H9 (cell line): Measurements from ENCODE around the gene SMURF1. TPM values are rescaled to one million over a fixed set of nuclear protein-coding genes. Genes with fewer than 3 reads are reported as not detected.

Source experiments
- DNase-seq: peaks from one replicate; pipeline ENCODE4 v3.0.0-alpha.2; 2017
- H2AFZ ChIP-seq: one replicate; pipeline ENCODE4 v1.6.1; 2013; ENCODE audit warnings: mild to moderate bottlenecking, low read length, control low read depth, moderate library complexity
- H2AK5ac ChIP-seq: 2 replicates; pipeline ENCODE4 v1.6.1; 2013; ENCODE audit warnings: low read length, control low read depth, mixed read lengths; ENCODE audit not compliant: insufficient read length
- H2BK120ac ChIP-seq: one replicate; pipeline ENCODE4 v1.6.1; 2013; ENCODE audit warnings: low read depth, mild to moderate bottlenecking, low read length, control low read depth, inconsistent platforms; ENCODE audit not compliant: poor library complexity, severe bottlenecking
- H2BK12ac ChIP-seq: 2 replicates; pipeline ENCODE4 v1.6.1; 2013; ENCODE audit warnings: low read length, control low read depth, mixed read lengths, low read depth; ENCODE audit not compliant: insufficient read length
- H2BK15ac ChIP-seq: 2 replicates; pipeline ENCODE4 v1.6.1; 2013; ENCODE audit warnings: low read depth, low read length, control low read depth
- H2BK20ac ChIP-seq: one replicate; pipeline ENCODE4 v1.6.1; 2013; ENCODE audit warnings: low read depth, mild to moderate bottlenecking, low read length, control low read depth, inconsistent platforms; ENCODE audit not compliant: poor library complexity, severe bottlenecking
- H2BK5ac ChIP-seq: 2 replicates; pipeline ENCODE4 v1.6.1; 2013; ENCODE audit warnings: low read length, control low read depth, mixed read lengths; ENCODE audit not compliant: insufficient read length
- H3K14ac ChIP-seq: 2 replicates; pipeline ENCODE4 v1.6.1; 2013; ENCODE audit warnings: low read length, control low read depth; ENCODE audit not compliant: insufficient read depth
- H3K18ac ChIP-seq: 2 replicates; pipeline ENCODE4 v1.6.1; 2013; ENCODE audit warnings: low read depth, mild to moderate bottlenecking, mixed read lengths, low read length, control low read depth; ENCODE audit not compliant: insufficient read length
- H3K23ac ChIP-seq: 2 replicates; pipeline ENCODE4 v1.6.1; 2013; ENCODE audit warnings: low read length, control low read depth, mixed read lengths, low read depth; ENCODE audit not compliant: insufficient read length
- H3K23me2 ChIP-seq: 2 replicates; pipeline ENCODE4 v1.6.1; 2013; ENCODE audit warnings: low read depth, mild to moderate bottlenecking, mixed read lengths, low read length, control low read depth; ENCODE audit not compliant: insufficient read length, poor library complexity, severe bottlenecking
- H3K27ac ChIP-seq: 2 replicates; pipeline ENCODE4 v1.5.1; 2013; ENCODE audit warnings: low read length, control low read depth, mixed read lengths, low read depth; ENCODE audit not compliant: insufficient read length
- H3K27me3 ChIP-seq: 2 replicates; pipeline ENCODE4 v1.6.1; 2013; ENCODE audit warnings: low read length, control low read depth, inconsistent platforms; ENCODE audit not compliant: insufficient read depth
- H3K4ac ChIP-seq: 2 replicates; pipeline ENCODE4 v1.6.1; 2013; ENCODE audit warnings: low read depth, mild to moderate bottlenecking, control low read depth, inconsistent platforms, low read length, moderate library complexity
- H3K4me1 ChIP-seq: 2 replicates; pipeline ENCODE4 v1.6.1; 2013; ENCODE audit warnings: low read length, control low read depth, inconsistent platforms; ENCODE audit not compliant: insufficient read depth
- H3K4me2 ChIP-seq: 2 replicates; pipeline ENCODE4 v1.6.1; 2013; ENCODE audit warnings: low read length, control low read depth, mixed read lengths; ENCODE audit not compliant: insufficient read length, insufficient read depth
- H3K56ac ChIP-seq: 2 replicates; pipeline ENCODE4 v1.6.1; 2013; ENCODE audit warnings: low read depth, mild to moderate bottlenecking, mixed read lengths, low read length, control low read depth; ENCODE audit not compliant: insufficient read length
- H3K79me1 ChIP-seq: 2 replicates; pipeline ENCODE4 v1.6.1; 2013; ENCODE audit warnings: low read depth, mild to moderate bottlenecking, moderate library complexity, low read length, control low read depth, inconsistent platforms; ENCODE audit not compliant: insufficient read depth, poor library complexity, severe bottlenecking
- H3K79me2 ChIP-seq: 2 replicates; pipeline ENCODE4 v1.6.1; 2013; ENCODE audit warnings: low read length, control low read depth, inconsistent platforms; ENCODE audit not compliant: insufficient read depth
- H3K9ac ChIP-seq: 2 replicates; pipeline ENCODE4 v1.6.1; 2013; ENCODE audit warnings: low read length, control low read depth, mixed read lengths; ENCODE audit not compliant: insufficient read length; ENCODE audit errors: extremely low read depth
- H3K9me3 ChIP-seq: one replicate; pipeline ENCODE4 v1.6.1; 2013; ENCODE audit warnings: low read depth, low read length, inconsistent platforms; ENCODE audit not compliant: control insufficient read depth
- H3T11ph ChIP-seq: one replicate; pipeline ENCODE4 v1.6.1; 2013; ENCODE audit warnings: mild to moderate bottlenecking, low read length, control low read depth, inconsistent platforms
- H4K20me1 ChIP-seq: one replicate; pipeline ENCODE4 v1.6.1; 2013; ENCODE audit not compliant: control insufficient read depth, insufficient read length, insufficient read depth
- H4K5ac ChIP-seq: 2 replicates; pipeline ENCODE4 v1.6.1; 2013; ENCODE audit warnings: low read depth, mild to moderate bottlenecking, mixed read lengths, low read length, control low read depth; ENCODE audit not compliant: insufficient read length
- H4K8ac ChIP-seq: replicated peaks from 2 replicates; pipeline ENCODE4 v1.6.1; 2013; ENCODE audit warnings: low read length, control low read depth, mixed read lengths, low read depth; ENCODE audit not compliant: insufficient read length
- H4K91ac ChIP-seq: 2 replicates; pipeline ENCODE4 v1.6.1; 2013; ENCODE audit warnings: low read depth, mild to moderate bottlenecking, moderate library complexity, mixed read lengths, low read length, control low read depth; ENCODE audit not compliant: insufficient read length
- H3K27ac Mint-ChIP-seq, 3 experiments: 2 replicates in 2 of 3; 3 replicates in 1 of 3; pipeline ENCODE4 v1.8.0; 2020 to 2021; ENCODE audit warnings: mixed read lengths in 3 of 3, mild to moderate bottlenecking in 1 of 3, moderate library complexity in 1 of 3
- H3K27me3 Mint-ChIP-seq: 2 replicates; pipeline ENCODE4 v1.8.0; 2021; ENCODE audit warnings: low read depth, mild to moderate bottlenecking, moderate library complexity, mixed read lengths
- H3K36me3 Mint-ChIP-seq, 3 experiments: 2 replicates in 2 of 3; 3 replicates in 1 of 3; pipeline ENCODE4 v1.8.0; 2020 to 2021; ENCODE audit warnings: low read depth in 3 of 3, mixed read lengths in 3 of 3; ENCODE audit not compliant: insufficient read depth in 1 of 3
- H3K4me1 Mint-ChIP-seq, 2 experiments: 2 replicates each; pipeline ENCODE4 v1.8.0; 2020; ENCODE audit warnings: mixed read lengths in 2 of 2
- H3K4me3 Mint-ChIP-seq, 2 experiments: 2 replicates in 1 of 2; 3 replicates in 1 of 2; pipeline ENCODE4 v1.8.0; 2020 to 2021; ENCODE audit warnings: mild to moderate bottlenecking in 2 of 2, mixed read lengths in 2 of 2, moderate library complexity in 1 of 2
- H3K9me3 Mint-ChIP-seq, 2 experiments: 2 replicates in 1 of 2; 3 replicates in 1 of 2; pipeline ENCODE4 v1.8.0; 2020; ENCODE audit warnings: mild to moderate bottlenecking in 2 of 2, mixed read lengths in 2 of 2, moderate library complexity in 1 of 2
- WGBS: extraction: QIAGEN DNeasy Blood & Tissue Kit; methylation state at CpG from one replicate; pipeline ENCODE4 v1.1.7; 2013; ENCODE audit warnings: missing lambda C conversion rate, low lambda C conversion rate, mixed read lengths; ENCODE audit not compliant: insufficient read length; ENCODE audit errors: extremely low coverage; 5-methylcytosine and 5-hydroxymethylcytosine counted together
- total RNA-seq: library from RNA; stranded (reverse); gene quantifications from 2 replicates; pipeline ENCODE4 v1.2.1, GENCODE V29; 2021
- TF ChIP-seq, protein P1 (sequence below): fragments of 200-600 bp; sonication (generic); conservative IDR thresholded peaks from 3 replicates; pipeline ENCODE4 v1.8.0; 2021; ENCODE audit warnings: antibody characterized with exemption, mild to moderate bottlenecking

SMURF1 gene
- total RNA-seq, 1 experiment from 2014 or later, result 29.4 TPM

DNA sequence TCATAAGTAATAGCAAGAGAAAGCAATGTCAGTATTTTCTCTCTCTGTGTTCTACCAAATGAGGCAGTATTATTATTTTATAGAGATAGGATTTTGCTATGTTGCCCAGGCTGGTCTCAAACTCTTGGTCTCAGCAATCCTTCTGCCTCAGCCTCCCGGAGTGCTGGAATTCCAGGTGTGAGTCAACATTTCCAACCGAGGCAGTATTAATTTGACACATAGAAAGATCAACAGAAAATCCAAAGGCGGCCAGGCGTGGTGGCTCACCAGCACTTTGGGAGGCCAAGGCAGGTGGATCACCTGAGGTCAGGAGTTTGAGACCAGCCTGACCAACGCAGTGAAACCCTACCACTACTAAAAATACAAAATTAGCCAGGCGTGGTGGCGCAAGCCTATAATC, 71.8 kb downstream of the SMURF1 start:
- no peak overlapping the region for H3K18ac ChIP-seq
- TF ChIP-seq, protein P1, sequence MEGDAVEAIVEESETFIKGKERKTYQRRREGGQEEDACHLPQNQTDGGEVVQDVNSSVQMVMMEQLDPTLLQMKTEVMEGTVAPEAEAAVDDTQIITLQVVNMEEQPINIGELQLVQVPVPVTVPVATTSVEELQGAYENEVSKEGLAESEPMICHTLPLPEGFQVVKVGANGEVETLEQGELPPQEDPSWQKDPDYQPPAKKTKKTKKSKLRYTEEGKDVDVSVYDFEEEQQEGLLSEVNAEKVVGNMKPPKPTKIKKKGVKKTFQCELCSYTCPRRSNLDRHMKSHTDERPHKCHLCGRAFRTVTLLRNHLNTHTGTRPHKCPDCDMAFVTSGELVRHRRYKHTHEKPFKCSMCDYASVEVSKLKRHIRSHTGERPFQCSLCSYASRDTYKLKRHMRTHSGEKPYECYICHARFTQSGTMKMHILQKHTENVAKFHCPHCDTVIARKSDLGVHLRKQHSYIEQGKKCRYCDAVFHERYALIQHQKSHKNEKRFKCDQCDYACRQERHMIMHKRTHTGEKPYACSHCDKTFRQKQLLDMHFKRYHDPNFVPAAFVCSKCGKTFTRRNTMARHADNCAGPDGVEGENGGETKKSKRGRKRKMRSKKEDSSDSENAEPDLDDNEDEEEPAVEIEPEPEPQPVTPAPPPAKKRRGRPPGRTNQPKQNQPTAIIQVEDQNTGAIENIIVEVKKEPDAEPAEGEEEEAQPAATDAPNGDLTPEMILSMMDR, result no peak
- H3K27ac ChIP-seq, result no peak overlapping the region
- H4K20me1 ChIP-seq, result no peaks in the 10 kb centered on the region
- no peak overlapping the region for H3K9ac ChIP-seq
- no peak overlapping the region for H2AK5ac ChIP-seq
- H2BK20ac ChIP-seq, result no peak overlapping the region
- H3K79me2 ChIP-seq, result peaks cover 10% of the 10 kb centered on the region; the same call in 1 of the 2 replicates
- H3K27ac Mint-ChIP-seq, result no peak overlapping the region
- H3T11ph ChIP-seq, result no peak overlapping the region
- H3K36me3 Mint-ChIP-seq, result peaks cover 0 to 3% (median 0%) of the 10 kb centered on the region in 3 experiments; a peak in 1 of 7 replicates
- no peaks in the 10 kb centered on the region for H3K9me3 ChIP-seq
- no peak for DNase-seq
- H3K23ac ChIP-seq, result no peak overlapping the region
- H3K4me1 ChIP-seq, result no peaks in the 10 kb centered on the region; the same call in 1 of the 2 replicates
- no peak overlapping the region for H3K4ac ChIP-seq
- no peak overlapping the region for H3K56ac ChIP-seq
- H3K14ac ChIP-seq, result no peak overlapping the region
- WGBS, result no CpG with 5 or more reads among the region's 7 CpGs
- H3K4me1 Mint-ChIP-seq, result peaks cover 8 to 9% of the 10 kb centered on the region in 2 experiments; a peak in 2 of 4 replicates
- no peak overlapping the region for H4K8ac ChIP-seq
- no peak overlapping the region for H2AFZ ChIP-seq
- H3K9me3 Mint-ChIP-seq, result no peaks in the 10 kb centered on the region
- H3K79me1 ChIP-seq, result peaks cover 3% of the 10 kb centered on the region
- H3K23me2 ChIP-seq, result no peaks in the 10 kb centered on the region
- no peak overlapping the region for H4K5ac ChIP-seq
- H3K4me2 ChIP-seq, result no peak overlapping the region
- no peaks in the 10 kb centered on the region for H3K27me3 Mint-ChIP-seq
- no peak overlapping the region for H2BK15ac ChIP-seq
- H2BK12ac ChIP-seq, result no peak overlapping the region
- H4K91ac ChIP-seq, result no peak overlapping the region
- no peak overlapping the region for H2BK5ac ChIP-seq
- no peak overlapping the region for H3K4me3 Mint-ChIP-seq
- no peak overlapping the region for H2BK120ac ChIP-seq
- no peaks in the 10 kb centered on the region for H3K27me3 ChIP-seq
